SK-N-SH (cell line): Measurements from ENCODE around the gene NAV2. TPM values are rescaled to one million over a fixed set of nuclear protein-coding genes. Genes with fewer than 3 reads are reported as not detected.

ENCODE experiments used
- CTCF ChIA-PET: fragments of 300-600, 350-600 bp; formaldehyde crosslinking; extraction: SDS; loops from one replicate; lab custom pipeline; 2021; lab: Yijun Ruan, JAX
- POLR2A ChIA-PET: fragments of 350-600 bp; sonication (Branson Sonifier 250); formaldehyde crosslinking; extraction: SDS; loops from one replicate; lab custom pipeline; 2020; ENCODE audit warnings: antibody characterized with exemption, inconsistent platforms; lab: Yijun Ruan, JAX
- DNase-seq: peaks from one replicate; pipeline ENCODE4 v3.0.0; 2012
- H2AFZ ChIP-seq: fragments of 200-600 bp; sonication (generic); 2 replicates; pipeline ENCODE4 v1.8.1; 2016; ENCODE audit warnings: antibody characterized with exemption, mild to moderate bottlenecking, low read depth
- H3F3A ChIP-seq: fragments of 200-600 bp; sonication (generic); replicated peaks from 2 replicates; pipeline ENCODE3; 2016; ENCODE audit warnings: antibody characterized with exemption, mild to moderate bottlenecking; ENCODE audit not compliant: insufficient read depth
- H3K27ac ChIP-seq, 2 experiments: fragments of 200-500 bp in 1 of 2; fragments of 200-600 bp in 1 of 2; sonication (Bioruptor generic) in 1 of 2; sonication (generic), shearing (Covaris generic) in 1 of 2; 2 replicates each; pipeline versions ENCODE4 v1.5.1 to v1.6.1; 2014 to 2016; ENCODE audit warnings: low read depth in 2 of 2, inconsistent platforms in 1 of 2, low read length in 1 of 2, mild to moderate bottlenecking in 1 of 2, mixed read lengths in 1 of 2
- H3K27me3 ChIP-seq: fragments of 200-600 bp; sonication (generic), shearing (Covaris generic); 2 replicates; pipeline ENCODE4 v1.6.1; 2016; ENCODE audit warnings: mixed run types; ENCODE audit not compliant: insufficient read depth
- H3K36me3 ChIP-seq, 2 experiments: fragments of 200-500 bp in 1 of 2; fragments of 200-600 bp in 1 of 2; sonication (Bioruptor generic) in 1 of 2; sonication (generic) in 1 of 2; replicated peaks in 1 of 2; 2 replicates each; pipeline versions ENCODE3 to v1.5.1; 2014 to 2016; ENCODE audit warnings: low read length in 1 of 2, mild to moderate bottlenecking in 1 of 2; ENCODE audit not compliant: insufficient read depth in 2 of 2, control insufficient read depth in 1 of 2
- H3K4me1 ChIP-seq, 2 experiments: fragments of 200-500 bp in 1 of 2; fragments of 200-600 bp in 1 of 2; sonication (Bioruptor generic) in 1 of 2; sonication (generic), shearing (Covaris generic) in 1 of 2; 2 replicates each; pipeline versions ENCODE4 v1.5.1 to v1.6.1; 2014 to 2016; ENCODE audit warnings: low read depth in 1 of 2, low read length in 1 of 2, mixed run types in 1 of 2; ENCODE audit not compliant: insufficient read depth in 2 of 2, control insufficient read depth in 1 of 2
- H3K4me2 ChIP-seq: fragments of 200-600 bp; sonication (generic), shearing (Covaris generic); 2 replicates; pipeline ENCODE4 v1.6.1; 2017; ENCODE audit warnings: mixed run types
- H3K4me3 ChIP-seq, 2 experiments: fragments of 200-500 bp in 1 of 2; fragments of 200-600 bp in 1 of 2; sonication (Bioruptor generic) in 1 of 2; sonication (generic), shearing (Covaris generic) in 1 of 2; 2 replicates each; pipeline versions ENCODE4 v1.5.1 to v1.8.1; 2014 to 2016; ENCODE audit warnings: low read depth in 2 of 2, inconsistent platforms in 1 of 2, low read length in 1 of 2, mild to moderate bottlenecking in 1 of 2, mixed read lengths in 1 of 2, moderate library complexity in 1 of 2
- H3K79me2 ChIP-seq: fragments of 200-600 bp; sonication (generic); 2 replicates; pipeline ENCODE4 v1.8.1; 2017; ENCODE audit warnings: mild to moderate bottlenecking; ENCODE audit not compliant: insufficient read depth
- H3K9ac ChIP-seq: fragments of 200-600 bp; sonication (generic); 2 replicates; pipeline ENCODE4 v1.6.1; 2017; ENCODE audit warnings: mixed run types
- H3K9me2 ChIP-seq: fragments of 200-600 bp; sonication (generic); 2 replicates; pipeline ENCODE4 v1.6.1; 2017; ENCODE audit warnings: mixed run types
- H3K9me3 ChIP-seq: fragments of 200-600 bp; sonication (generic); 2 replicates; pipeline ENCODE4 v1.6.1; 2017; ENCODE audit warnings: mixed run types, mild to moderate bottlenecking, moderate library complexity
- H4K20me1 ChIP-seq: fragments of 200-600 bp; sonication (generic); 2 replicates; pipeline ENCODE4 v1.6.1; 2017; ENCODE audit warnings: mild to moderate bottlenecking, mixed run types; ENCODE audit not compliant: insufficient read depth
- CHD2 ChIP-seq: fragments of 150-350 bp; IDR thresholded peaks from 2 replicates; pipeline ENCODE4 v1.6.1; 2018; ENCODE audit warnings: low read length; ENCODE audit not compliant: partially characterized antibody
- ELF1 ChIP-seq: IDR thresholded peaks from 2 replicates; pipeline ENCODE4 v1.4.0; 2012
- FOSL2 ChIP-seq: IDR thresholded peaks from 2 replicates; pipeline ENCODE4 v1.4.0; 2012; ENCODE audit warnings: low read depth, mild to moderate bottlenecking, moderate library complexity, borderline replicate concordance
- FOXJ3 ChIP-seq: sonication (generic); formaldehyde crosslinking; IDR thresholded peaks from 2 replicates; pipeline ENCODE4 v1.5.1; 2020; ENCODE audit warnings: mild to moderate bottlenecking, missing genetic modification reagents
- JUND ChIP-seq: IDR thresholded peaks from 2 replicates; pipeline ENCODE4 v1.4.0; 2012
- MXI1 ChIP-seq: IDR thresholded peaks from 2 replicates; pipeline ENCODE4 v1.6.1; 2012; ENCODE audit warnings: mild to moderate bottlenecking, low read depth, low read length, improper control_type of control experiment
- NFIC ChIP-seq: IDR thresholded peaks from 2 replicates; pipeline ENCODE4 v1.4.0; 2012; ENCODE audit warnings: borderline replicate concordance
- RAD21 ChIP-seq: IDR thresholded peaks from 2 replicates; pipeline ENCODE4 v1.6.1; 2012; ENCODE audit warnings: mild to moderate bottlenecking, low read length
- RXRA ChIP-seq: IDR thresholded peaks from 2 replicates; pipeline ENCODE4 v1.4.0; 2012; ENCODE audit warnings: low read depth, mild to moderate bottlenecking, borderline replicate concordance
- SMC3 ChIP-seq: IDR thresholded peaks from 2 replicates; pipeline ENCODE4 v1.6.1; 2012; ENCODE audit warnings: low read depth, low read length, improper control_type of control experiment
- TAF1 ChIP-seq: IDR thresholded peaks from 2 replicates; pipeline ENCODE4 v1.6.1; 2012; ENCODE audit warnings: low read depth, mild to moderate bottlenecking, low read length, moderate library complexity, borderline replicate concordance
- TCF12 ChIP-seq: IDR thresholded peaks from 2 replicates; pipeline ENCODE4 v1.4.0; 2012
- YY1 ChIP-seq: IDR thresholded peaks from 2 replicates; pipeline ENCODE4 v1.4.0; 2012; ENCODE audit warnings: low read depth, mild to moderate bottlenecking
- WGBS: methylation state at CpG from one replicate; pipeline ENCODE4 v1.1.6; 2017; ENCODE audit warnings: low lambda C conversion rate; 5-methylcytosine and 5-hydroxymethylcytosine counted together
- polyA plus RNA-seq, 3 experiments: library from polyadenylated mRNA; depleted of rRNA; stranded (reverse); fragments of >200 nt; gene quantifications; 2 replicates each; pipeline ENCODE4 v1.2.3, GENCODE V29; 2012
- TF ChIP-seq, protein P1 (sequence below): fragments of 150-350 bp; IDR thresholded peaks from 2 replicates; pipeline ENCODE4 v1.6.1; 2017; ENCODE audit warnings: antibody characterized with exemption, low read length, low read depth, borderline replicate concordance
- TF ChIP-seq, protein P2 (sequence below): IDR thresholded peaks from 2 replicates; pipeline ENCODE4; 2012
- TF ChIP-seq, protein P3 (sequence below): IDR thresholded peaks from 2 replicates; pipeline ENCODE4 v1.4.0; 2012; ENCODE audit warnings: low read depth, borderline replicate concordance
- TF ChIP-seq, protein P4 (sequence below): IDR thresholded peaks from 2 replicates; pipeline ENCODE4 v1.4.0; 2012; ENCODE audit warnings: low read depth, borderline replicate concordance
- TF ChIP-seq, protein P5 (sequence below): fragments of 200-600 bp; sonication (generic); IDR thresholded peaks from 2 replicates; pipeline ENCODE4 v1.6.1; 2017; ENCODE audit warnings: antibody characterized with exemption, mild to moderate bottlenecking, moderate library complexity
- TF ChIP-seq, protein P6 (sequence below): IDR thresholded peaks from 2 replicates; pipeline ENCODE4 v1.4.0; 2012; ENCODE audit warnings: low read depth

Gene NAV2
- polyA plus RNA-seq, 1 of the 3 experiments (the other 2 are of a cell fraction), result 26.2 TPM

DNA sequence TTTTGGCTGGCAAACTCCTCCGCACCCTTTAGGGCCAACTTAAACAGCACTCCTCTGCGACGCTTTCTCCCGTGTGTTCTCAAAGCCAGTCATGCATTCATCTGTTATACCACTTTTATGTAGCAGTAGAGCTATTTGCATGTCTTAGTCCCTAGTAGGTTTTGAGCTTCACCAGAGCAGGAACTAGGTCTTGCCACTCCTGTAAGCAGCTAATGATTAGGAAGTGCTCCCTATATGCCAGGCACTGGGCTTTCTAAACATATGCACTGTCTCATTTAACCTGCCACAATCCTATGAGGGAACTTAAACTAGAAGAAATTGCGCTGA is 266.8 kb downstream of the NAV2 start:
- 0 out of 2 replicates have a peak overlapping the region, but pooled peaks have one; percentile 8 for H3K4me2 ChIP-seq
- no peak overlapping the region for H3K9ac ChIP-seq
- WGBS, result over 99% methylated on average over 5 of the region's 5 CpGs

More for the DNA sequence above, 266.8 kb downstream of the NAV2 start:
- Histone ChIP-seq H3K4me1 (peaks cover 19 to 21% of the 10 kb centered on the region in 2 experiments), H3K9me3 (no peaks in the 10 kb centered on the region), H3K27me3 (no peaks in the 10 kb centered on the region), H3K27ac (peak overlapping the region; percentile 65 to 70), H4K20me1 (peaks cover 43% of the 10 kb centered on the region), H3F3A (peaks cover 25% of the 10 kb centered on the region), H3K9me2 (no peaks in the 10 kb centered on the region), H3K36me3 (peaks cover 25 to 57% of the 10 kb centered on the region in 2 experiments), H3K79me2 (peaks cover 99% of the 10 kb centered on the region), H3K4me3 (no peak overlapping the region), H2AFZ (no peak overlapping the region)
- TF ChIP-seq SMC3 (no peak), FOSL2 (no peak), FOXJ3 (no peak), NFIC (no peak), RAD21 (no peak), TCF12 (no peak), TAF1 (no peak), YY1 (no peak), CHD2 (no peak), MXI1 (no peak), ELF1 (no peak), JUND (no peak), RXRA (no peak)
- TF ChIP-seq, protein P1, sequence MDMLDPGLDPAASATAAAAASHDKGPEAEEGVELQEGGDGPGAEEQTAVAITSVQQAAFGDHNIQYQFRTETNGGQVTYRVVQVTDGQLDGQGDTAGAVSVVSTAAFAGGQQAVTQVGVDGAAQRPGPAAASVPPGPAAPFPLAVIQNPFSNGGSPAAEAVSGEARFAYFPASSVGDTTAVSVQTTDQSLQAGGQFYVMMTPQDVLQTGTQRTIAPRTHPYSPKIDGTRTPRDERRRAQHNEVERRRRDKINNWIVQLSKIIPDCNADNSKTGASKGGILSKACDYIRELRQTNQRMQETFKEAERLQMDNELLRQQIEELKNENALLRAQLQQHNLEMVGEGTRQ, result no peak
- TF ChIP-seq, protein P2, sequence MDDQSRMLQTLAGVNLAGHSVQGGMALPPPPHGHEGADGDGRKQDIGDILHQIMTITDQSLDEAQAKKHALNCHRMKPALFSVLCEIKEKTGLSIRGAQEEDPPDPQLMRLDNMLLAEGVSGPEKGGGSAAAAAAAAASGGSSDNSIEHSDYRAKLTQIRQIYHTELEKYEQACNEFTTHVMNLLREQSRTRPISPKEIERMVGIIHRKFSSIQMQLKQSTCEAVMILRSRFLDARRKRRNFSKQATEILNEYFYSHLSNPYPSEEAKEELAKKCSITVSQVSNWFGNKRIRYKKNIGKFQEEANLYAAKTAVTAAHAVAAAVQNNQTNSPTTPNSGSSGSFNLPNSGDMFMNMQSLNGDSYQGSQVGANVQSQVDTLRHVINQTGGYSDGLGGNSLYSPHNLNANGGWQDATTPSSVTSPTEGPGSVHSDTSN, result no peak
- TF ChIP-seq, protein P3, sequence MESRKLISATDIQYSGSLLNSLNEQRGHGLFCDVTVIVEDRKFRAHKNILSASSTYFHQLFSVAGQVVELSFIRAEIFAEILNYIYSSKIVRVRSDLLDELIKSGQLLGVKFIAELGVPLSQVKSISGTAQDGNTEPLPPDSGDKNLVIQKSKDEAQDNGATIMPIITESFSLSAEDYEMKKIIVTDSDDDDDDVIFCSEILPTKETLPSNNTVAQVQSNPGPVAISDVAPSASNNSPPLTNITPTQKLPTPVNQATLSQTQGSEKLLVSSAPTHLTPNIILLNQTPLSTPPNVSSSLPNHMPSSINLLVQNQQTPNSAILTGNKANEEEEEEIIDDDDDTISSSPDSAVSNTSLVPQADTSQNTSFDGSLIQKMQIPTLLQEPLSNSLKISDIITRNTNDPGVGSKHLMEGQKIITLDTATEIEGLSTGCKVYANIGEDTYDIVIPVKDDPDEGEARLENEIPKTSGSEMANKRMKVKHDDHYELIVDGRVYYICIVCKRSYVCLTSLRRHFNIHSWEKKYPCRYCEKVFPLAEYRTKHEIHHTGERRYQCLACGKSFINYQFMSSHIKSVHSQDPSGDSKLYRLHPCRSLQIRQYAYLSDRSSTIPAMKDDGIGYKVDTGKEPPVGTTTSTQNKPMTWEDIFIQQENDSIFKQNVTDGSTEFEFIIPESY, result no peak
- TF ChIP-seq, protein P4, sequence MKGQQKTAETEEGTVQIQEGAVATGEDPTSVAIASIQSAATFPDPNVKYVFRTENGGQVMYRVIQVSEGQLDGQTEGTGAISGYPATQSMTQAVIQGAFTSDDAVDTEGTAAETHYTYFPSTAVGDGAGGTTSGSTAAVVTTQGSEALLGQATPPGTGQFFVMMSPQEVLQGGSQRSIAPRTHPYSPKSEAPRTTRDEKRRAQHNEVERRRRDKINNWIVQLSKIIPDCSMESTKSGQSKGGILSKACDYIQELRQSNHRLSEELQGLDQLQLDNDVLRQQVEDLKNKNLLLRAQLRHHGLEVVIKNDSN, result no peak
- TF ChIP-seq, protein P5, sequence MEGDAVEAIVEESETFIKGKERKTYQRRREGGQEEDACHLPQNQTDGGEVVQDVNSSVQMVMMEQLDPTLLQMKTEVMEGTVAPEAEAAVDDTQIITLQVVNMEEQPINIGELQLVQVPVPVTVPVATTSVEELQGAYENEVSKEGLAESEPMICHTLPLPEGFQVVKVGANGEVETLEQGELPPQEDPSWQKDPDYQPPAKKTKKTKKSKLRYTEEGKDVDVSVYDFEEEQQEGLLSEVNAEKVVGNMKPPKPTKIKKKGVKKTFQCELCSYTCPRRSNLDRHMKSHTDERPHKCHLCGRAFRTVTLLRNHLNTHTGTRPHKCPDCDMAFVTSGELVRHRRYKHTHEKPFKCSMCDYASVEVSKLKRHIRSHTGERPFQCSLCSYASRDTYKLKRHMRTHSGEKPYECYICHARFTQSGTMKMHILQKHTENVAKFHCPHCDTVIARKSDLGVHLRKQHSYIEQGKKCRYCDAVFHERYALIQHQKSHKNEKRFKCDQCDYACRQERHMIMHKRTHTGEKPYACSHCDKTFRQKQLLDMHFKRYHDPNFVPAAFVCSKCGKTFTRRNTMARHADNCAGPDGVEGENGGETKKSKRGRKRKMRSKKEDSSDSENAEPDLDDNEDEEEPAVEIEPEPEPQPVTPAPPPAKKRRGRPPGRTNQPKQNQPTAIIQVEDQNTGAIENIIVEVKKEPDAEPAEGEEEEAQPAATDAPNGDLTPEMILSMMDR, result no peak
- TF ChIP-seq, protein P6, sequence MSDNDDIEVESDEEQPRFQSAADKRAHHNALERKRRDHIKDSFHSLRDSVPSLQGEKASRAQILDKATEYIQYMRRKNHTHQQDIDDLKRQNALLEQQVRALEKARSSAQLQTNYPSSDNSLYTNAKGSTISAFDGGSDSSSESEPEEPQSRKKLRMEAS, result no peak
- POLR2A ChIA-PET, result no interaction called here
- CTCF ChIA-PET, result interaction anchor here (1.3 to 1.6 kb wide), 2 partner anchors 29 to 149 kb away, joined by 5 read pairs; no protein-coding TSS in a partner anchor
- DNase-seq, result no peak
